Adrenal gland (tissue), 5 donors: ENCODE measurements around the gene BACH1.

Source experiments
- CTCF ChIP-seq, 6 experiments: fragments of 450-650 bp in 4 of 6; fragments of 200-600 bp in 2 of 6; sonication (generic) in 1 of 6; IDR thresholded peaks; 1 replicate in 5 of 6; 2 replicates in 1 of 6; pipeline versions ENCODE4 v1.5.1 to v1.8.0; 2016 to 2021; ENCODE audit warnings: antibody characterized with exemption in 6 of 6, mild to moderate bottlenecking in 2 of 6, moderate library complexity in 1 of 6
- POLR2A ChIP-seq, 2 donors: fragments of 450-650 bp; IDR thresholded peaks; one replicate each; pipeline ENCODE4 v1.6.1; 2017; ENCODE audit warnings: antibody characterized with exemption in 2 of 2, mild to moderate bottlenecking in 2 of 2, moderate library complexity in 1 of 2
- donor health status: DM: no; HTN: no; CAD: no.

DNA sequence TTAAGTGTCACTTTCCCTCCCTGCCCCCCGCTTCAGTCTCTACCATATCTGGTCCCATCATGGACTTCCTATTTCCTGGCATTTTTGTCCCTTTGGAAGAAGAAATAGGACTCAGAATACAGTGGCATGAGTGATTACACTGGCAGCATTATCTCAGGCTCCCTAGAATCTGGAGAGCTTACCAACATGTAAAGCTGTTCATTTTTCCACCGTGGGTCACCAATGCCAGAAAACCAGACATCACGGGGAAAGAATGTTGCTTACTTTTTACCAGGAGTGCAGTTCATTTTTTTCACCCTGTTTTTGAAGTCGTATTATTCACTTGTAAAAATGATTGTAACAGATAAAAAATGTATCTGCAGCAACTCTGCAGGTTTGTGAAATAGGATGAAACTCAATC, 44.8 kb downstream of the BACH1 start:
- no peak for TF ChIP-seq CTCF (IDR thresholded peaks at IDR 0.05)
- no peak for TF ChIP-seq POLR2A (IDR thresholded peaks at IDR 0.05)
